A549 (cell line): ENCODE results near the gene ALS2. TPM values are rescaled to one million over a fixed set of nuclear protein-coding genes. Genes with fewer than 3 reads are reported as not detected.

Source experiments
- ATAC-seq, 2 experiments: fragments of 200-7000 bp in 1 of 2; fragments of >200 bp in 1 of 2; cut with Nextera tagmentation in 1 of 2; cut with Tn5 transposase in 1 of 2; 3 replicates each; pipeline versions ENCODE4 v1.8.0 to v1.9.1; 2018 to 2020; ENCODE audit warnings: mild to moderate bottlenecking in 1 of 2, moderate library complexity in 1 of 2
- CTCF ChIA-PET: fragments of 300-600 bp; sonication (Branson Sonifier 250); formaldehyde crosslinking; extraction: SDS; loops from one replicate; lab custom pipeline; 2021; ENCODE audit warnings: antibody characterized with exemption, inconsistent platforms; lab: Yijun Ruan, JAX
- POLR2A ChIA-PET: fragments of 350-600 bp; formaldehyde crosslinking; extraction: SDS; loops from one replicate; lab custom pipeline; 2021; ENCODE audit warnings: antibody characterized with exemption, inconsistent platforms; lab: Yijun Ruan, JAX
- DNase-seq, 2 experiments: peaks; one replicate each; pipeline versions ENCODE4 v3.0.0 to v3.0.0-alpha.2; 2011 to 2016; ENCODE audit warnings: low read depth in 1 of 2, low spot score in 1 of 2
- FAIRE-seq: peaks from 2 replicates; lab custom pipeline; 2011; peaks lifted over from hg19 to GRCh38; lab: Jason Lieb, UNC
- H3K27ac ChIP-seq, 2 experiments: fragments of >200 bp; sonication (Bioruptor Twin); formaldehyde crosslinking; 3 replicates each; pipeline ENCODE4 v1.5.1; 2016 to 2017
- H3K4me1 ChIP-seq: fragments of >200 bp; sonication (Bioruptor Twin); formaldehyde crosslinking; 3 replicates; pipeline ENCODE4 v1.6.1; 2016
- H3K4me2 ChIP-seq: fragments of >200 bp; sonication (Bioruptor Twin); formaldehyde crosslinking; 3 replicates; pipeline ENCODE4 v1.6.1; 2016
- H3K4me3 ChIP-seq: fragments of >200 bp; sonication (Bioruptor Twin); formaldehyde crosslinking; 3 replicates; pipeline ENCODE4 v1.5.1; 2016
- H3K9me3 ChIP-seq: fragments of >200 bp; sonication (Bioruptor Twin); formaldehyde crosslinking; 3 replicates; pipeline ENCODE4 v1.6.1; 2016
- BHLHE40 ChIP-seq: IDR thresholded peaks from 2 replicates; pipeline ENCODE4 v1.6.1; 2012; ENCODE audit warnings: low read depth, low read length, inconsistent platforms
- CBX2 ChIP-seq: fragments of 200-600 bp; sonication (generic); IDR thresholded peaks from 2 replicates; pipeline ENCODE4 v1.6.1; 2016; ENCODE audit warnings: low read depth, mild to moderate bottlenecking, borderline replicate concordance
- CBX8 ChIP-seq: fragments of 200-600 bp; sonication (generic); IDR thresholded peaks from 2 replicates; pipeline ENCODE4 v1.6.1; 2016
- CHD4 ChIP-seq: fragments of 200-600 bp; sonication (generic); IDR thresholded peaks from 2 replicates; pipeline ENCODE4 v1.6.1; 2016; ENCODE audit warnings: antibody characterized with exemption, mild to moderate bottlenecking, borderline replicate concordance
- EHF ChIP-seq: fragments of 250-450 bp; sonication (Bioruptor Pico); IDR thresholded peaks from 2 replicates; pipeline ENCODE4 v1.5.0; 2020; ENCODE audit warnings: mild to moderate bottlenecking
- ESRRA ChIP-seq: fragments of 150-350 bp; IDR thresholded peaks from 2 replicates; pipeline ENCODE4 v1.6.1; 2014; ENCODE audit warnings: mild to moderate bottlenecking, low read length, borderline replicate concordance
- FOSL2 ChIP-seq, 2 experiments: fragments of 450-650 bp in 1 of 2; fragments of >200 bp in 1 of 2; sonication (Bioruptor Twin) in 1 of 2; formaldehyde crosslinking; IDR thresholded peaks; 2 replicates each; pipeline versions ENCODE4 v1.5.0 to v1.6.1; 2016 to 2020; ENCODE audit warnings: mild to moderate bottlenecking in 1 of 2, moderate library complexity in 1 of 2
- FOXS1 ChIP-seq: fragments of 250-450 bp; sonication (Bioruptor Pico); IDR thresholded peaks from 2 replicates; pipeline ENCODE4 v1.5.0; 2020; ENCODE audit warnings: mild to moderate bottlenecking, moderate library complexity
- GATA3 ChIP-seq: IDR thresholded peaks from 2 replicates; pipeline ENCODE4 v1.6.1; 2012; ENCODE audit warnings: borderline replicate concordance
- HOXA7 ChIP-seq: fragments of 250-450 bp; sonication (Bioruptor Pico); IDR thresholded peaks from 2 replicates; pipeline ENCODE4 v1.5.0; 2020; ENCODE audit warnings: mild to moderate bottlenecking, moderate library complexity
- HOXB13 ChIP-seq: fragments of 250-450 bp; sonication (Bioruptor Pico); IDR thresholded peaks from 2 replicates; pipeline ENCODE4 v1.5.0; 2020; ENCODE audit warnings: low read depth, mild to moderate bottlenecking, moderate library complexity
- JUN ChIP-seq, 2 experiments: fragments of >200 bp; sonication (Bioruptor Twin); formaldehyde crosslinking; IDR thresholded peaks; 2 replicates in 1 of 2; 3 replicates in 1 of 2; pipeline ENCODE4 v1.6.1; 2016 to 2017
- KDM5A ChIP-seq: fragments of 200-600 bp; sonication (generic); IDR thresholded peaks from 2 replicates; pipeline ENCODE4 v1.6.1; 2016; ENCODE audit warnings: antibody characterized with exemption, mild to moderate bottlenecking
- NFE2L2 ChIP-seq: fragments of 150-350 bp; conservative IDR thresholded peaks from 2 replicates; pipeline ENCODE4 v1.6.1; 2014; ENCODE audit warnings: low read length
- NPAS2 ChIP-seq: fragments of 250-450 bp; sonication (Bioruptor Pico); IDR thresholded peaks from 2 replicates; pipeline ENCODE4 v1.8.0; 2022; ENCODE audit warnings: mild to moderate bottlenecking, moderate library complexity, borderline replicate concordance
- PHF8 ChIP-seq: fragments of 200-600 bp; sonication (generic); IDR thresholded peaks from 2 replicates; pipeline ENCODE4 v1.6.1; 2016; ENCODE audit warnings: low read depth, mild to moderate bottlenecking, antibody characterized with exemption, moderate library complexity, borderline replicate concordance
- RAD21 ChIP-seq, 2 experiments: fragments of >200 bp in 1 of 2; sonication (Bioruptor Twin) in 1 of 2; formaldehyde crosslinking in 1 of 2; IDR thresholded peaks in 1 of 2; conservative IDR thresholded peaks in 1 of 2; 2 replicates in 1 of 2; 3 replicates in 1 of 2; pipeline ENCODE4 v1.6.1; 2012 to 2018; ENCODE audit warnings: inconsistent platforms in 1 of 2
- TFCP2L1 ChIP-seq: fragments of 250-450 bp; sonication (Bioruptor Pico); IDR thresholded peaks from 2 replicates; pipeline ENCODE4 v1.5.0; 2021; ENCODE audit warnings: mild to moderate bottlenecking
- ZFP36 ChIP-seq: fragments of 450-650 bp; IDR thresholded peaks from 2 replicates; pipeline ENCODE4 v1.6.1; 2014; ENCODE audit warnings: borderline replicate concordance; ENCODE audit not compliant: partially characterized antibody
- ZNF302 ChIP-seq: fragments of 250-450 bp; sonication (Bioruptor Pico); IDR thresholded peaks from 2 replicates; pipeline ENCODE4 v1.9.0; 2021; ENCODE audit warnings: inconsistent platforms, mild to moderate bottlenecking, moderate library complexity
- WGBS: methylation state at CpG from one replicate; pipeline ENCODE4 v1.1.6; 2017; ENCODE audit errors: missing lambda C conversion rate; 5-methylcytosine and 5-hydroxymethylcytosine counted together
- polyA plus RNA-seq, 4 experiments: library from polyadenylated mRNA; depleted of rRNA in 3 of 4; stranded (reverse); fragments of >200 nt; fragmentation: RNase III in 1 of 4; extraction: RNeasy Plus Mini Kit Qiagen cat#74134 plus additional on column Dnase treatment in 1 of 4; gene quantifications; 2 replicates in 3 of 4; 3 replicates in 1 of 4; pipeline ENCODE4 v1.2.3, GENCODE V29; 2011 to 2017
- TF ChIP-seq, protein P1 (sequence below): fragments of >200 bp; sonication (Bioruptor Twin); formaldehyde crosslinking; IDR thresholded peaks from 3 replicates; pipeline ENCODE4 v1.5.1; 2016
- TF ChIP-seq, protein P2 (sequence below): fragments of 200-600 bp; sonication (generic); IDR thresholded peaks from 2 replicates; pipeline ENCODE4 v1.6.1; 2016; ENCODE audit warnings: antibody characterized with exemption, mild to moderate bottlenecking, moderate library complexity
- TF ChIP-seq, protein P3 (sequence below): fragments of >200 bp; sonication (Bioruptor Twin); formaldehyde crosslinking; IDR thresholded peaks from 3 replicates; pipeline ENCODE4 v1.6.1; 2016
- TF ChIP-seq, protein P4 (sequence below): IDR thresholded peaks from 2 replicates; pipeline ENCODE4 v1.6.1; 2012; ENCODE audit warnings: low read depth, borderline replicate concordance
- TF ChIP-seq, protein P5 (sequence below): fragments of 450-650 bp; IDR thresholded peaks from 2 replicates; pipeline ENCODE4 v1.6.1; 2014; ENCODE audit warnings: antibody characterized with exemption
- TF ChIP-seq, protein P6 (sequence below): IDR thresholded peaks from 2 replicates; pipeline ENCODE4 v1.6.1; 2012

The ALS2 gene
- polyA plus RNA-seq, 2 of the 4 experiments (the other 2 are of a cell fraction) = 18.1 to 23.3 TPM

DNA sequence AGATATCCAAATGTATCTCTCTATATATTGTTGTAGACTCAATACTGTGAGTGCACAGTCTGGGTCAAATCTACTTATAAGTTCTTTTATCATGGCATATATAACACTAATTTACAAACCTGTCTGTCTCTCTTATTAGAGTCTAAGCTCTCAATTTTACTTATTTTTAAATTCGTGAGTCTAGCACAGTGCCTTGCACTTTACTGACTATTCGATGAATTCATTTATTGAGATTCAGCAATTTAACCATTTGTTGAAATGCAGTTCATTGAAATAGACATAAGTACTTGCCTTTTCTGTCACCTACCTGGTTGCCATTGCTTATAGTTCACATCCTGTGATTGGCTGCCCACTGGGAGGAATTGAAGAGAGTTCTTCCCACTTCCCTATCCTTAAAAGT is 10.3 kb upstream of the ALS2 start:
- Histone ChIP-seq H3K4me3 (no peak overlapping the region), H3K4me1 (no peaks in the 10 kb centered on the region), H3K4me2 (no peak overlapping the region), H3K9me3 (no peaks in the 10 kb centered on the region), H3K27ac (no peak overlapping the region)
- TF ChIP-seq GATA3 = no peak
- no peak for TF ChIP-seq ZFP36
- no peak for TF ChIP-seq NFE2L2
- no peak for TF ChIP-seq BHLHE40
- TF ChIP-seq, protein P1, sequence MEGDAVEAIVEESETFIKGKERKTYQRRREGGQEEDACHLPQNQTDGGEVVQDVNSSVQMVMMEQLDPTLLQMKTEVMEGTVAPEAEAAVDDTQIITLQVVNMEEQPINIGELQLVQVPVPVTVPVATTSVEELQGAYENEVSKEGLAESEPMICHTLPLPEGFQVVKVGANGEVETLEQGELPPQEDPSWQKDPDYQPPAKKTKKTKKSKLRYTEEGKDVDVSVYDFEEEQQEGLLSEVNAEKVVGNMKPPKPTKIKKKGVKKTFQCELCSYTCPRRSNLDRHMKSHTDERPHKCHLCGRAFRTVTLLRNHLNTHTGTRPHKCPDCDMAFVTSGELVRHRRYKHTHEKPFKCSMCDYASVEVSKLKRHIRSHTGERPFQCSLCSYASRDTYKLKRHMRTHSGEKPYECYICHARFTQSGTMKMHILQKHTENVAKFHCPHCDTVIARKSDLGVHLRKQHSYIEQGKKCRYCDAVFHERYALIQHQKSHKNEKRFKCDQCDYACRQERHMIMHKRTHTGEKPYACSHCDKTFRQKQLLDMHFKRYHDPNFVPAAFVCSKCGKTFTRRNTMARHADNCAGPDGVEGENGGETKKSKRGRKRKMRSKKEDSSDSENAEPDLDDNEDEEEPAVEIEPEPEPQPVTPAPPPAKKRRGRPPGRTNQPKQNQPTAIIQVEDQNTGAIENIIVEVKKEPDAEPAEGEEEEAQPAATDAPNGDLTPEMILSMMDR = no peak
- TF ChIP-seq CHD4 = no peak
- TF ChIP-seq, protein P2, sequence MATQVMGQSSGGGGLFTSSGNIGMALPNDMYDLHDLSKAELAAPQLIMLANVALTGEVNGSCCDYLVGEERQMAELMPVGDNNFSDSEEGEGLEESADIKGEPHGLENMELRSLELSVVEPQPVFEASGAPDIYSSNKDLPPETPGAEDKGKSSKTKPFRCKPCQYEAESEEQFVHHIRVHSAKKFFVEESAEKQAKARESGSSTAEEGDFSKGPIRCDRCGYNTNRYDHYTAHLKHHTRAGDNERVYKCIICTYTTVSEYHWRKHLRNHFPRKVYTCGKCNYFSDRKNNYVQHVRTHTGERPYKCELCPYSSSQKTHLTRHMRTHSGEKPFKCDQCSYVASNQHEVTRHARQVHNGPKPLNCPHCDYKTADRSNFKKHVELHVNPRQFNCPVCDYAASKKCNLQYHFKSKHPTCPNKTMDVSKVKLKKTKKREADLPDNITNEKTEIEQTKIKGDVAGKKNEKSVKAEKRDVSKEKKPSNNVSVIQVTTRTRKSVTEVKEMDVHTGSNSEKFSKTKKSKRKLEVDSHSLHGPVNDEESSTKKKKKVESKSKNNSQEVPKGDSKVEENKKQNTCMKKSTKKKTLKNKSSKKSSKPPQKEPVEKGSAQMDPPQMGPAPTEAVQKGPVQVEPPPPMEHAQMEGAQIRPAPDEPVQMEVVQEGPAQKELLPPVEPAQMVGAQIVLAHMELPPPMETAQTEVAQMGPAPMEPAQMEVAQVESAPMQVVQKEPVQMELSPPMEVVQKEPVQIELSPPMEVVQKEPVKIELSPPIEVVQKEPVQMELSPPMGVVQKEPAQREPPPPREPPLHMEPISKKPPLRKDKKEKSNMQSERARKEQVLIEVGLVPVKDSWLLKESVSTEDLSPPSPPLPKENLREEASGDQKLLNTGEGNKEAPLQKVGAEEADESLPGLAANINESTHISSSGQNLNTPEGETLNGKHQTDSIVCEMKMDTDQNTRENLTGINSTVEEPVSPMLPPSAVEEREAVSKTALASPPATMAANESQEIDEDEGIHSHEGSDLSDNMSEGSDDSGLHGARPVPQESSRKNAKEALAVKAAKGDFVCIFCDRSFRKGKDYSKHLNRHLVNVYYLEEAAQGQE = no peak
- TF ChIP-seq, protein P3, sequence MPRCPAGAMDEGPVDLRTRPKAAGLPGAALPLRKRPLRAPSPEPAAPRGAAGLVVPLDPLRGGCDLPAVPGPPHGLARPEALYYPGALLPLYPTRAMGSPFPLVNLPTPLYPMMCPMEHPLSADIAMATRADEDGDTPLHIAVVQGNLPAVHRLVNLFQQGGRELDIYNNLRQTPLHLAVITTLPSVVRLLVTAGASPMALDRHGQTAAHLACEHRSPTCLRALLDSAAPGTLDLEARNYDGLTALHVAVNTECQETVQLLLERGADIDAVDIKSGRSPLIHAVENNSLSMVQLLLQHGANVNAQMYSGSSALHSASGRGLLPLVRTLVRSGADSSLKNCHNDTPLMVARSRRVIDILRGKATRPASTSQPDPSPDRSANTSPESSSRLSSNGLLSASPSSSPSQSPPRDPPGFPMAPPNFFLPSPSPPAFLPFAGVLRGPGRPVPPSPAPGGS = no peak
- TF ChIP-seq TFCP2L1 (CRISPR knock-in tag) = no peak
- TF ChIP-seq CBX2 = no peak
- TF ChIP-seq, protein P4, sequence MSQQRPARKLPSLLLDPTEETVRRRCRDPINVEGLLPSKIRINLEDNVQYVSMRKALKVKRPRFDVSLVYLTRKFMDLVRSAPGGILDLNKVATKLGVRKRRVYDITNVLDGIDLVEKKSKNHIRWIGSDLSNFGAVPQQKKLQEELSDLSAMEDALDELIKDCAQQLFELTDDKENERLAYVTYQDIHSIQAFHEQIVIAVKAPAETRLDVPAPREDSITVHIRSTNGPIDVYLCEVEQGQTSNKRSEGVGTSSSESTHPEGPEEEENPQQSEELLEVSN = no peak
- TF ChIP-seq HOXA7 = no peak
- no peak for TF ChIP-seq KDM5A
- TF ChIP-seq EHF = no peak
- DNase-seq (no peak), FAIRE-seq (no peak), ATAC-seq (no peak)
- ChIA-PET CTCF (interaction anchor here (0.9 kb wide), 1 partner anchor 387 kb away, joined by 3 read pairs; no protein-coding TSS in a partner anchor), POLR2A (no interaction called here)
- WGBS = 37% methylated on average over 2 of the region's 2 CpGs

DNA sequence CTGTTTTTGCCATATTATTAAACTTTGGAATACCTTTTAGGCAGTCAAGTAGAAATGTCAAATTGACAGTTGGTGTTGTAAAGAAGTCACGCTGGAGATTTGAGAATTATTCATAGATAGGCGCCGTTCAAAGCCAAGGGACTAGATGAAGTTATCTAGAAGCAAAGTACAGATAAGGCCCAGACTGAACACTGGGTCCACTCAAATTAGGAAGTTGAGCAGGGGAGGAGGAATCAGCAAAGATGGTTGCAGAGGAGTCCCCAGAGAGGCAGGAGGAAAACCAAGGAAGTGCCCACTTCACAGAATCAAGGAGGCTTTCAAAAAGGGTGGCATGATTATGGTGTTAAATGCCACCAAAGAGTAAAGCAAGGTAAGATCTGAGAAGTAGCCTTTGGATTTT is 9.6 kb upstream of the ALS2 start:
- 87% methylated on average over 3 of the region's 3 CpGs for WGBS
- H3K27ac ChIP-seq = no peak overlapping the region
- no peak overlapping the region for H3K4me3 ChIP-seq
- no peak for FAIRE-seq
- no peak for DNase-seq
- no peaks in the 10 kb centered on the region for H3K4me1 ChIP-seq
- ChIA-PET POLR2A (no interaction called here), CTCF (no interaction called here)
- H3K9me3 ChIP-seq = no peaks in the 10 kb centered on the region
- no peak overlapping the region for H3K4me2 ChIP-seq
- ATAC-seq = no peak
- TF ChIP-seq, protein P2 = no peak
- TF ChIP-seq FOSL2 (IDR thresholded peaks at IDR 0.05) = no peak
- no peak for TF ChIP-seq FOSL2 (CRISPR knock-in tag; IDR thresholded peaks at IDR 0.05)
- TF ChIP-seq HOXB13 (CRISPR knock-in tag) = no peak
- TF ChIP-seq ZNF302 (CRISPR knock-in tag) = no peak
- TF ChIP-seq, protein P5, sequence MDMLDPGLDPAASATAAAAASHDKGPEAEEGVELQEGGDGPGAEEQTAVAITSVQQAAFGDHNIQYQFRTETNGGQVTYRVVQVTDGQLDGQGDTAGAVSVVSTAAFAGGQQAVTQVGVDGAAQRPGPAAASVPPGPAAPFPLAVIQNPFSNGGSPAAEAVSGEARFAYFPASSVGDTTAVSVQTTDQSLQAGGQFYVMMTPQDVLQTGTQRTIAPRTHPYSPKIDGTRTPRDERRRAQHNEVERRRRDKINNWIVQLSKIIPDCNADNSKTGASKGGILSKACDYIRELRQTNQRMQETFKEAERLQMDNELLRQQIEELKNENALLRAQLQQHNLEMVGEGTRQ = no peak
- TF ChIP-seq JUN (IDR thresholded peaks at IDR 0.05) = no peak
- no peak for TF ChIP-seq ESRRA
- no peak for TF ChIP-seq NPAS2
- TF ChIP-seq, protein P6, sequence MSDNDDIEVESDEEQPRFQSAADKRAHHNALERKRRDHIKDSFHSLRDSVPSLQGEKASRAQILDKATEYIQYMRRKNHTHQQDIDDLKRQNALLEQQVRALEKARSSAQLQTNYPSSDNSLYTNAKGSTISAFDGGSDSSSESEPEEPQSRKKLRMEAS = no peak
- TF ChIP-seq FOXS1 = no peak
- TF ChIP-seq CBX8 = no peak
- TF ChIP-seq BHLHE40 = no peak
- no peak for TF ChIP-seq RAD21 (conservative IDR thresholded peaks at IDR 0.05 in 1 of 2, IDR thresholded peaks at IDR 0.05 in 1 of 2)
- TF ChIP-seq PHF8 = no peak
